Natural killer cell (primary cell): ENCODE measurements around the gene RNF169. TPM values are rescaled to one million over a fixed set of nuclear protein-coding genes. Genes with fewer than 3 reads are reported as not detected.

ENCODE experiments used
- ATAC-seq, 3 donors: fragments of 150-1000 bp in 2 of 3; fragments of 200-7000 bp in 1 of 3; cut with Tn5 transposase; 1 replicate in 1 of 3; 2 replicates in 2 of 3; pipeline ENCODE4 v1.10.0; 2021; ENCODE audit warnings: mild to moderate bottlenecking in 2 of 3, moderate library complexity in 2 of 3
- DNase-seq, 2 donors: peaks; one replicate each; pipeline versions ENCODE4 v3.0.0 to v3.0.0-alpha.2; 2013 to 2021; ENCODE audit warnings: mixed read lengths in 1 of 2
- H3K27ac ChIP-seq: one replicate; pipeline ENCODE4 v1.5.1; 2013; ENCODE audit warnings: mild to moderate bottlenecking, low read length
- H3K27me3 ChIP-seq: one replicate; pipeline ENCODE4 v1.6.1; 2013; ENCODE audit warnings: low read length; ENCODE audit not compliant: control insufficient read depth, insufficient read depth
- H3K36me3 ChIP-seq: one replicate; pipeline ENCODE4 v1.6.1; 2013; ENCODE audit warnings: low read length; ENCODE audit not compliant: control insufficient read depth, insufficient read depth
- H3K4me1 ChIP-seq: one replicate; pipeline ENCODE4 v1.6.1; 2013; ENCODE audit warnings: low read length; ENCODE audit not compliant: control insufficient read depth, insufficient read depth
- H3K4me3 ChIP-seq: one replicate; pipeline ENCODE4 v1.5.1; 2013; ENCODE audit warnings: low read length
- H3K9me3 ChIP-seq: one replicate; pipeline ENCODE4 v1.6.1; 2013; ENCODE audit warnings: low read length; ENCODE audit not compliant: control insufficient read depth, insufficient read depth
- H3K27ac Mint-ChIP-seq, 2 donors: one replicate each; pipeline ENCODE4 v1.8.0; 2022; ENCODE audit warnings: mild to moderate bottlenecking in 2 of 2, mixed read lengths in 2 of 2, moderate library complexity in 1 of 2
- H3K27me3 Mint-ChIP-seq, 2 donors: one replicate each; pipeline ENCODE4 v1.8.0; 2022; ENCODE audit warnings: low read depth in 2 of 2, mixed read lengths in 2 of 2
- H3K36me3 Mint-ChIP-seq: one replicate; pipeline ENCODE4 v1.8.0; 2022; ENCODE audit warnings: mixed read lengths
- H3K4me1 Mint-ChIP-seq, 2 donors: one replicate each; pipeline ENCODE4 v1.8.0; 2022; ENCODE audit warnings: mixed read lengths in 2 of 2
- H3K4me3 Mint-ChIP-seq: one replicate; pipeline ENCODE4 v1.8.0; 2022; ENCODE audit warnings: mild to moderate bottlenecking, moderate library complexity, mixed read lengths
- H3K9me3 Mint-ChIP-seq, 2 donors: one replicate each; pipeline ENCODE4 v1.8.0; 2022; ENCODE audit warnings: mixed read lengths in 2 of 2
- WGBS: methylation state at CpG from one replicate; pipeline ENCODE4 v1.1.7; 2013; ENCODE audit warnings: missing lambda C conversion rate; ENCODE audit not compliant: insufficient coverage; 5-methylcytosine and 5-hydroxymethylcytosine counted together
- intact Hi-C: fragments of 100-400 bp; cut with micrococcal nuclease; formaldehyde crosslinking; loops from one replicate; pipeline ENCODE4 v1.14.2; 2022
- total RNA-seq, 4 donors: library from RNA; stranded (reverse); fragments of 120-200 nt in 1 of 4; gene quantifications; one replicate each; pipeline versions ENCODE4 v1.2.3 to v1.2.4, GENCODE V29; 2013 to 2022
- TF ChIP-seq, protein P1 (sequence below): fragments of 200-600 bp; IDR thresholded peaks from one replicate; pipeline ENCODE4 v1.8.0; 2022; ENCODE audit warnings: antibody characterized with exemption

RNF169 gene, protein sequence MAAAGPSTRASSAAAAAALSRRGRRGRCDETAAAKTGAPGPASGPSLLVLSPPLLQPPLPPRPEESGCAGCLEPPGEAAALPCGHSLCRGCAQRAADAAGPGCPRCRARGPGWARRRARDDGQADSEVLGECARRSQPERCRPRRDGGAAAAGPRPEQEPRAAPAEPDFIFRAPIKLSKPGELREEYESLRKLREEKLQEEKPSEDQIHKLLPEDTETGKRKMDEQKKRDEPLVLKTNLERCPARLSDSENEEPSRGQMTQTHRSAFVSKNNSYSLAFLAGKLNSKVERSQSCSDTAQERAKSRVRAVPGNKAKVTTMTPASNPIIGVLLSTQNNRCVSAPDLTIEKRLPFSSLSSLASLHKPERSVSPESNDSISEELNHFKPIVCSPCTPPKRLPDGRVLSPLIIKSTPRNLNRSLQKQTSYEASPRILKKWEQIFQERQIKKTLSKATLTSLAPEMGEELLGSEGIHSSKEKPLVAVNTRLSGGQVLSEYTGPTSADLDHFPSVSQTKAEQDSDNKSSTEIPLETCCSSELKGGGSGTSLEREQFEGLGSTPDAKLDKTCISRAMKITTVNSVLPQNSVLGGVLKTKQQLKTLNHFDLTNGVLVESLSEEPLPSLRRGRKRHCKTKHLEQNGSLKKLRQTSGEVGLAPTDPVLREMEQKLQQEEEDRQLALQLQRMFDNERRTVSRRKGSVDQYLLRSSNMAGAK
- 10 to 100 TPM; 29.1 to 39.8 (median 37.9) TPM for total RNA-seq
- 38.8 TPM for total RNA-seq (2013)

DNA sequence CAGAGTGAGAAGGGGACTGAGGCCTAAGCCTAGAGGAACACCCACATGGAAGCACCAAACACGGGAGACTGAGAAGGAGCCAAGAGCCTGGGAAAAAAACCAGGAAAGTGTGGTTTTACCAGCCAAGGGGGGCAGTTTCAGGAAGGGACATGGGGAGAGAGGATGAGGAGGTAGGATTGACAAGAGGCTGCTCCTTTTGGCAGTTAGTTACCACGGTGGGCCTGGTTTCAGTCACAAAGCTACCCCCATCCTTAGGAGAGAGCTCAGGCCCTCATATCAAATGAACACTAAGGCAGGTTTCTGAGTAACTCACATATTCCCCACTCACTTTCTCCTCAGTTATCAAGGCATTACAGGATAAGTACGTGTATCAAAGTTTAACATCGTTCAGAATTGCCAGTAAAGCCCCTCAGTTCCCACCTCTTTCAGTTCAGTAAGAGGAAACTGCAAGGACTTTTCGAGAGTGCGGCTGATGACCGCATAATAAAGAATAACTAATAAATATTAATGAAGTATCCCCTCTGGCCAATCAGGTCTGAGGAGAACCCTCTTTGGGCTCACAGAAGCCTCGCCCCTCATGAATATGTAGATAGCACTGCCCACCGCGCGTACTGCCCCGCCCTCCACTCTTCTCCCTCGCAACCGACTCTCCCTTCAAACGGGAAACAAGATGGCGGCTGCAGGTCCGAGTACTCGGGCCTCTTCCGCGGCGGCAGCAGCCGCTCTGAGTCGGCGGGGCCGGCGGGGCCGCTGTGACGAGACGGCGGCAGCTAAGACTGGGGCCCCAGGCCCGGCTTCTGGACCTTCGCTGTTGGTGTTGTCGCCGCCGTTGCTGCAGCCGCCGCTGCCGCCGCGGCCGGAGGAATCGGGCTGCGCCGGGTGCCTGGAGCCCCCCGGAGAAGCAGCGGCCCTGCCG lies at the start of gene RNF169:
Gene RNF169, plus strand, starts transcription at position 639 of the 916 bp plus-strand sequence. Its CDS starts 32 bp downstream, at position 671.
- intact Hi-C loops: loop anchor here (1.0 to 2.0 kb wide), 2 partner anchors 34 to 73 kb away; no protein-coding TSS in a partner anchor
- H3K27ac Mint-ChIP-seq: peak within 1 kb of the TSS; percentile 87 to 93
- H3K4me3 Mint-ChIP-seq: peak within 1 kb of the TSS; percentile 95
- no peaks in the 10 kb centered on the region for H3K9me3 Mint-ChIP-seq
- Histone ChIP-seq H3K4me1 (peaks cover 25% of the 10 kb centered on the region), H3K9me3 (no peaks in the 10 kb centered on the region), H3K27ac (peak within 1 kb of the TSS; percentile 95), H3K36me3 (no peaks in the 10 kb centered on the region), H3K27me3 (no peaks in the 10 kb centered on the region), H3K4me3 (peak within 1 kb of the TSS; percentile 73)
- TF ChIP-seq, protein P1, sequence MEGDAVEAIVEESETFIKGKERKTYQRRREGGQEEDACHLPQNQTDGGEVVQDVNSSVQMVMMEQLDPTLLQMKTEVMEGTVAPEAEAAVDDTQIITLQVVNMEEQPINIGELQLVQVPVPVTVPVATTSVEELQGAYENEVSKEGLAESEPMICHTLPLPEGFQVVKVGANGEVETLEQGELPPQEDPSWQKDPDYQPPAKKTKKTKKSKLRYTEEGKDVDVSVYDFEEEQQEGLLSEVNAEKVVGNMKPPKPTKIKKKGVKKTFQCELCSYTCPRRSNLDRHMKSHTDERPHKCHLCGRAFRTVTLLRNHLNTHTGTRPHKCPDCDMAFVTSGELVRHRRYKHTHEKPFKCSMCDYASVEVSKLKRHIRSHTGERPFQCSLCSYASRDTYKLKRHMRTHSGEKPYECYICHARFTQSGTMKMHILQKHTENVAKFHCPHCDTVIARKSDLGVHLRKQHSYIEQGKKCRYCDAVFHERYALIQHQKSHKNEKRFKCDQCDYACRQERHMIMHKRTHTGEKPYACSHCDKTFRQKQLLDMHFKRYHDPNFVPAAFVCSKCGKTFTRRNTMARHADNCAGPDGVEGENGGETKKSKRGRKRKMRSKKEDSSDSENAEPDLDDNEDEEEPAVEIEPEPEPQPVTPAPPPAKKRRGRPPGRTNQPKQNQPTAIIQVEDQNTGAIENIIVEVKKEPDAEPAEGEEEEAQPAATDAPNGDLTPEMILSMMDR: no peak
- peak; percentile 97 to 99 (median 97) for ATAC-seq
- DNase-seq: peak; percentile 87 to 95
- no peaks in the 10 kb centered on the region for H3K27me3 Mint-ChIP-seq
- peaks cover 20 to 33% of the 10 kb centered on the region in 2 donors for H3K4me1 Mint-ChIP-seq
- under 1% methylated on average over 44 of the region's 47 CpGs for WGBS
- no peaks in the 10 kb centered on the region for H3K36me3 Mint-ChIP-seq

DNA sequence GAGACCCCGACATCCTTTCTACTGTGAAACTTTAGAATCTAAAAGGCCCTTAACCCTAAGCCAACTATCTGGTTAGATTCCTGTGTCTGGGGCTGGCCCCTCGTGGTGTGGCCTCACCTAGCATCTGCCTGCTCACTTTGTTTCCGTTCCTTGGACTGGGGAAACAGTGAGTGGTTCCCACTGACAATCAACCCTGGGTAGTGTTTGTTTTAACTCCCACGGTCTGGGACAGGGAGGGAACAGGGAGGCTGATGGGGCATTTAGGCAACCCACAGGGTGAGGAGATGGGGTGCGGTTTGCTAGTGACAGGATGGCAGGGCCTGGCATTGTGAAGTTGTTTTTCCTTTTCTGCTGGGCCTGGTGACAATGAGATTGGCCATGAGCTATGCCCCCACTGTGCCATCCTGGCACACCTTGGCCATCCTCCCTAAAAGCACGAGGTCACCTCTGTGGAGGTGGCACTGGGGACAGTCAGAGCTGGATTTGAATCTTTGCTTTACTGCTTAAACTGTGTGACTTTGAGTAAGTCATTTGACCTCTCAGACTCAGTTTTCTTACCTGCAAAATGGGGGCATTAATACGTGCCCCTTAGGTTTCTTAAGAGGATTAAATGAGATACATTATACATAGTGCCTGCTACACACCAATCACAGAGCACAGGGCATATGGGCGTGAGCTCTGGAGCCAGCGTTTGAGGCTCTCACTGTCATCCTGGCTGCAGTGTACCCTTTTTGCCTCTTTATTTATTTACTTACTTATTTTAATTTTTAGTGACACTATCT lies 48.8 kb upstream of the RNF169 start:
- H3K4me3 ChIP-seq: no peak overlapping the region
- 84% methylated on average over 8 of the region's 9 CpGs for WGBS
- H3K4me3 Mint-ChIP-seq: no peak overlapping the region
- H3K36me3 ChIP-seq: no peaks in the 10 kb centered on the region
- H3K4me1 ChIP-seq: no peaks in the 10 kb centered on the region
- no peaks in the 10 kb centered on the region for H3K9me3 Mint-ChIP-seq
- H3K27me3 Mint-ChIP-seq: peaks cover 0 to 6% of the 10 kb centered on the region in 2 donors
- H3K36me3 Mint-ChIP-seq: no peaks in the 10 kb centered on the region
- no peaks in the 10 kb centered on the region for H3K4me1 Mint-ChIP-seq
- H3K27me3 ChIP-seq: no peaks in the 10 kb centered on the region
- no peak overlapping the region for H3K27ac Mint-ChIP-seq
- TF ChIP-seq, protein P1: no peak
- DNase-seq (no peak), ATAC-seq (no peak)
- no peaks in the 10 kb centered on the region for H3K9me3 ChIP-seq
- H3K27ac ChIP-seq: no peak overlapping the region
- intact Hi-C loops: no loop called here

DNA sequence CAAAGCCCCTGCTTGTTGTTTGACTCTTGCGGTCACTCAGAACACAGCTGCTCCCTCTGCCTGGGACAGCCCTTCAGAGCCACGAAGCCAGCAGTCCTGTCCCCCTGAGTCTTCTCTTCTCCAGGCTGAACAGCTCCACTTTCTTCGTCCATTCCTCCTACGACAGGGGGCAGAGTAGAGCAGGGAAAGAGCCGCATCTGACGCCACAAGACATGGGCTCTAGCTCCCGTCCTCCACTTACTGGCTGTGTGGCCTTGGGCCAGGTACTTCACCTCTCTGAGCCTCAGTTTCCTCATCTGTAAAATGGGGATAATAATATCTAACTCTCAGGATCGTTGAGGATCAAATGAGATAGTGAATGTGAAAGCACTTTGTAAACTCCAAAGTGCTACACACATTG lies 47.3 kb upstream of the RNF169 start:
- H3K4me1 ChIP-seq: no peaks in the 10 kb centered on the region
- no peak for ATAC-seq
- Mint-ChIP-seq H3K27me3 (peaks cover 0 to 5% of the 10 kb centered on the region in 2 donors), H3K36me3 (no peaks in the 10 kb centered on the region), H3K9me3 (no peaks in the 10 kb centered on the region), H3K4me3 (no peak overlapping the region), H3K4me1 (no peaks in the 10 kb centered on the region), H3K27ac (no peak overlapping the region)
- DNase-seq: peak in 1 of 2 donors; percentile 18
- TF ChIP-seq, protein P1: no peak
- H3K27ac ChIP-seq: no peak overlapping the region
- WGBS: 70% methylated on average over 7 of the region's 8 CpGs
- no peaks in the 10 kb centered on the region for H3K36me3 ChIP-seq
- H3K27me3 ChIP-seq: no peaks in the 10 kb centered on the region
- no peak overlapping the region for H3K4me3 ChIP-seq
- intact Hi-C loops: no loop called here
- H3K9me3 ChIP-seq: no peaks in the 10 kb centered on the region
